CD4-positive, CD25-positive, alpha-beta regulatory T cell (primary cell): ENCODE results near the gene TBC1D4. TPM values are rescaled to one million over a fixed set of nuclear protein-coding genes. Genes with fewer than 3 reads are reported as not detected.

Experiments
- ATAC-seq, 2 donors: fragments of 150-1000 bp; cut with Tn5 transposase; one replicate each; pipeline ENCODE4 v1.10.0; 2021; ENCODE audit warnings: low read depth in 2 of 2, moderate number of reproducible peaks in 2 of 2, moderate library complexity in 1 of 2
- DNase-seq, 3 donors: peaks; one replicate each; pipeline versions ENCODE4 v3.0.0 to v3.0.0-alpha.2; 2012 to 2022; ENCODE audit warnings: mixed read lengths in 1 of 3
- H3K27ac ChIP-seq: one replicate; pipeline ENCODE4 v1.7.0; 2013; ENCODE audit warnings: mild to moderate bottlenecking, low read length; ENCODE audit not compliant: insufficient read depth, poor library complexity, severe bottlenecking
- H3K27me3 ChIP-seq: one replicate; pipeline ENCODE4 v1.7.0; 2013; ENCODE audit warnings: low read length; ENCODE audit not compliant: control insufficient read depth, insufficient read depth
- H3K36me3 ChIP-seq: one replicate; pipeline ENCODE4 v1.7.0; 2013; ENCODE audit warnings: mild to moderate bottlenecking, low read length, moderate library complexity; ENCODE audit not compliant: control insufficient read depth, insufficient read depth
- H3K4me1 ChIP-seq: 2 replicates; pipeline ENCODE4 v1.7.0; 2013; ENCODE audit warnings: mild to moderate bottlenecking, low read length; ENCODE audit not compliant: insufficient read depth, control insufficient read depth, poor library complexity, severe bottlenecking
- H3K4me3 ChIP-seq: one replicate; pipeline ENCODE4 v1.7.0; 2013; ENCODE audit warnings: low read depth, mild to moderate bottlenecking, low read length, moderate library complexity
- H3K9me3 ChIP-seq, 2 experiments: 1 replicate in 1 of 2; 2 replicates in 1 of 2; pipeline ENCODE4 v1.7.0; 2013; ENCODE audit warnings: low read length in 2 of 2, mild to moderate bottlenecking in 1 of 2, moderate library complexity in 1 of 2; ENCODE audit not compliant: control insufficient read depth in 2 of 2
- H3K27ac Mint-ChIP-seq, 3 donors: one replicate each; pipeline ENCODE4 v1.8.0; 2020 to 2022; ENCODE audit warnings: mild to moderate bottlenecking in 3 of 3, mixed read lengths in 3 of 3, moderate library complexity in 2 of 3
- H3K27me3 Mint-ChIP-seq: one replicate; pipeline ENCODE4 v1.8.0; 2022; ENCODE audit warnings: mild to moderate bottlenecking, mixed read lengths
- H3K36me3 Mint-ChIP-seq: one replicate; pipeline ENCODE4 v1.8.0; 2020; ENCODE audit warnings: mixed read lengths
- H3K4me1 Mint-ChIP-seq, 4 donors: one replicate each; pipeline ENCODE4 v1.8.0; 2020 to 2022; ENCODE audit warnings: mixed read lengths in 4 of 4, mild to moderate bottlenecking in 1 of 4
- H3K4me3 Mint-ChIP-seq, 4 donors: one replicate each; pipeline ENCODE4 v1.8.0; 2020 to 2022; ENCODE audit warnings: mild to moderate bottlenecking in 4 of 4, mixed read lengths in 4 of 4, moderate library complexity in 3 of 4
- H3K9me3 Mint-ChIP-seq, 7 donors: one replicate each; pipeline ENCODE4 v1.8.0; 2020 to 2022; ENCODE audit warnings: mixed read lengths in 7 of 7, mild to moderate bottlenecking in 3 of 7, moderate library complexity in 2 of 7
- polyA plus RNA-seq, 4 donors: library from polyadenylated mRNA; unstranded; fragments of 300-500 nt; fragmentation: Illumina TruSeq; gene quantifications; one replicate each; pipeline ENCODE4 v1.2.3, GENCODE V29; 2021
- total RNA-seq: library from RNA; stranded (reverse); gene quantifications from one replicate; pipeline ENCODE4 v1.2.3, GENCODE V29; 2022

TBC1D4 gene
- total and polyA plus RNA-seq, 5 donors from 2014 or later: 100 to 145 (median 123) TPM

DNA sequence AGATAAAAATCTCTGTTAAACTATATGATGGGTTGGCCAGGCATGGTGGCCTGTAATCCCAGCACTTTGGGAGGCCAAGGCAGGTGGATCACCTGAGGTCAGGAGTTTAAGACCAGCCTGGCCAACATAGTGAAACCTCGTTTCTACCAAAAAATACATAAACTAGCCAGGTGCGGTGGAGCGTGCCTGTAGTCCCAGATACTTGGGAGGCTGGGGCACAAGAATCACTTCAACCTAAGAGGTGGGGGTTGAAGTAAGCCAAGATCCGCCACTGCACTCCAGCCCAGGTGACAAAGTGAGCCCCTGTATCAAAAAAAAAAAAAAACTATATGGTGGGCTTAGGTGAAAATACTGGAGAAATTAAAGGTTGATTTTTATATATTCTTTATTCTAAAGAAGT lies 11.3 kb downstream of the TBC1D4 start:
- Histone ChIP-seq H3K27ac (no peak overlapping the region), H3K27me3 (no peaks in the 10 kb centered on the region), H3K4me3 (no peak overlapping the region), H3K4me1 (no peaks in the 10 kb centered on the region), H3K36me3 (no peaks in the 10 kb centered on the region), H3K9me3 (no peaks in the 10 kb centered on the region)
- Mint-ChIP-seq H3K9me3 (peaks cover 0 to 2% (median 0%) of the 10 kb centered on the region in 7 donors), H3K4me3 (no peak overlapping the region), H3K36me3 (no peaks in the 10 kb centered on the region), H3K27ac (no peak overlapping the region), H3K4me1 (no peaks in the 10 kb centered on the region), H3K27me3 (peaks cover 5% of the 10 kb centered on the region)
- ATAC-seq (no peak), DNase-seq (no peak)

DNA sequence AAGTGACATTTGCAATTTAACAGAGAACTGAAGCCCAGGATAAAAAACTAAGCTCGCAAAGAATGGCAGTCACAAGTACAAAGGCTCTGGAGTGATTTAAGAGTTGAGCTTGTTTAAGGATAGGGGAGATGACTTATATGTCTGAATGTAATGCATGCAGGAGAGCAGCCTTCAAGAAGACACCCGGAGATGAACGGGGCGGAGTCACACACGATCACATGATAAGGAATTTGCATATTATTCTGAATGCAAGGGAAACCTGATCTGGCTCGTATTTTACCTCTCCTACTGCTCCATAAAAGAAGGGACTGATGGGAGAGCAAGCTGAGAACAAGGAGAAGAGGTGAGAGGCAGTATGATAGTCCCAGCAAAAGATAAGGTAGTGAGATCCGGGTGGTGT lies 12.9 kb downstream of the TBC1D4 start:
- DNase-seq: no peak
- Mint-ChIP-seq H3K4me3 (no peak overlapping the region), H3K9me3 (peaks cover 0 to 2% (median 0%) of the 10 kb centered on the region in 7 donors), H3K4me1 (no peaks in the 10 kb centered on the region), H3K27me3 (peaks cover 5% of the 10 kb centered on the region), H3K36me3 (no peaks in the 10 kb centered on the region), H3K27ac (no peak overlapping the region)
- H3K4me3 ChIP-seq: no peak overlapping the region
- no peak overlapping the region for H3K27ac ChIP-seq
- no peaks in the 10 kb centered on the region for H3K9me3 ChIP-seq
- no peaks in the 10 kb centered on the region for H3K4me1 ChIP-seq
- no peak for ATAC-seq
- no peaks in the 10 kb centered on the region for H3K36me3 ChIP-seq
- H3K27me3 ChIP-seq: no peaks in the 10 kb centered on the region

- no peak for ATAC-seq
- Mint-ChIP-seq H3K9me3 (peaks cover 0 to 2% (median 0%) of the 10 kb centered on the region in 7 donors), H3K27ac (no peak overlapping the region), H3K27me3 (peaks cover 5% of the 10 kb centered on the region), H3K4me3 (no peak overlapping the region), H3K4me1 (no peaks in the 10 kb centered on the region), H3K36me3 (no peaks in the 10 kb centered on the region)
- Histone ChIP-seq H3K27ac (no peak overlapping the region), H3K36me3 (no peaks in the 10 kb centered on the region), H3K4me3 (no peak overlapping the region), H3K4me1 (no peaks in the 10 kb centered on the region), H3K27me3 (no peaks in the 10 kb centered on the region), H3K9me3 (no peaks in the 10 kb centered on the region)
- no peak for DNase-seq
Measured at GRCh38 chr13:75468602-75469001, 13.4 kb downstream of the TBC1D4 start.

DNA sequence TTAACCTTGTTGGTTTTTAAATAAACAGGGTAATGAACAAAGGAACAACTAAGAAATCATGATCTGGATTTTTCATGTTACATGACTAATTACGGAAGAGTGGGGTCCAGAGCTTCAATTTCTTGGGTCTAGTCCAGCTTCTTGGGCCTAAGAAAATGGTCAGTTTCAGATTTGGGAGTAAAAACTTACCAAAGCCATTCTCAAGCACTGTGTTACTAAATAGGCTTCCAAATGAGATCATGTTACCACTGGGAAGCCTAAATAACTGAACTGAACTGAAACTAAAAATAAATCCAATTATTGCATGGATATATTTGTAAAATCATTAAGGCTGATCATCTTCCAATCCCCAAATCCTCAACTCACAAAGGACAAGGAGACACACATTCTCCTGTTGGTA lies 13.9 kb downstream of the TBC1D4 start:
- no peak overlapping the region for H3K4me3 Mint-ChIP-seq
- Histone ChIP-seq H3K36me3 (no peaks in the 10 kb centered on the region), H3K9me3 (no peaks in the 10 kb centered on the region), H3K4me1 (no peaks in the 10 kb centered on the region), H3K27me3 (no peaks in the 10 kb centered on the region), H3K4me3 (no peak overlapping the region), H3K27ac (no peak overlapping the region)
- no peak for ATAC-seq
- peaks cover 5% of the 10 kb centered on the region for H3K27me3 Mint-ChIP-seq
- DNase-seq: no peak
- no peak overlapping the region for H3K27ac Mint-ChIP-seq
- no peaks in the 10 kb centered on the region for H3K36me3 Mint-ChIP-seq
- no peaks in the 10 kb centered on the region for H3K4me1 Mint-ChIP-seq
- peaks cover 0 to 2% (median 0%) of the 10 kb centered on the region in 7 donors for H3K9me3 Mint-ChIP-seq

DNA sequence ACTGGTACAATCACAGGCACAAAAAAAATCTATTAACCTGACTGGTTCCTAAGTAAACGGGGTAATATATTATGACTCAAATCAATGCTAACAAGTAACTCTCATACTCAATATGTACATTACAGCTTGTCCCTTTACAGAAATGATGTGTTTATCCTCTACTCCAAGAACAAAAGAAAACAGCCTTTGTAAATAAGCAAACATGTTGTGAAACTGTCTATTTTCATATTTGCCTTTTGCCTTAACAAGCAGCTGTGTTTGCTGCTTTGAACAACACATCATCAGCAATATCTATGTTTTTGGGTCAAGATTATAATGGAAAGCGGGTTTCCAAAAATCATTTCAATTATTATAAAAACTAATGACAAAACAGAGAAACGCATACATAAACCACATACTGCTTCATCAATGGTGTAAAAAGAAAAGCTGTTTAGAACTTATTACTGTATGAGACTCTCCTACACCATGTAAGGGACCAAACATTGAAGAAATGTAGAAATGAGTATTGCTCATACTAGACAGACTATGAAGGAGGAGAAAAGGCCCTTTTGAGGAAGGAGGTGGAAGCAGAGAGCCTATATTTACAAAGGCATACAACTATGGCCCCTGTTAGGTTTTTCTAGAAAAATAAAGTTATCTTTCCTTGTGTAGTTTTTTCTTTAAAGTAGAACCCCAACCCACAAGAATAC lies 14.8 kb downstream of the TBC1D4 start:
- Histone ChIP-seq H3K27ac (no peak overlapping the region), H3K4me3 (no peak overlapping the region), H3K27me3 (no peaks in the 10 kb centered on the region), H3K4me1 (no peaks in the 10 kb centered on the region), H3K9me3 (no peaks in the 10 kb centered on the region), H3K36me3 (no peaks in the 10 kb centered on the region)
- ATAC-seq: no peak
- no peak overlapping the region for H3K4me3 Mint-ChIP-seq
- no peaks in the 10 kb centered on the region for H3K4me1 Mint-ChIP-seq
- no peak for DNase-seq
- no peaks in the 10 kb centered on the region for H3K27me3 Mint-ChIP-seq
- H3K27ac Mint-ChIP-seq: no peak overlapping the region
- H3K9me3 Mint-ChIP-seq: peaks cover 0 to 2% (median 0%) of the 10 kb centered on the region in 7 donors
- H3K36me3 Mint-ChIP-seq: no peaks in the 10 kb centered on the region

- Histone ChIP-seq H3K27me3 (no peaks in the 10 kb centered on the region), H3K36me3 (no peaks in the 10 kb centered on the region), H3K4me1 (no peaks in the 10 kb centered on the region), H3K4me3 (no peak overlapping the region), H3K27ac (no peak overlapping the region), H3K9me3 (no peaks in the 10 kb centered on the region)
- H3K36me3 Mint-ChIP-seq: no peaks in the 10 kb centered on the region
- no peaks in the 10 kb centered on the region for H3K4me1 Mint-ChIP-seq
- DNase-seq (no peak), ATAC-seq (no peak)
- H3K9me3 Mint-ChIP-seq: peaks cover 0 to 2% (median 0%) of the 10 kb centered on the region in 7 donors
- H3K4me3 Mint-ChIP-seq: no peak overlapping the region
- no peak overlapping the region for H3K27ac Mint-ChIP-seq
- no peaks in the 10 kb centered on the region for H3K27me3 Mint-ChIP-seq
Measured at GRCh38 chr13:75465236-75465635, 16.7 kb downstream of the TBC1D4 start.

DNA sequence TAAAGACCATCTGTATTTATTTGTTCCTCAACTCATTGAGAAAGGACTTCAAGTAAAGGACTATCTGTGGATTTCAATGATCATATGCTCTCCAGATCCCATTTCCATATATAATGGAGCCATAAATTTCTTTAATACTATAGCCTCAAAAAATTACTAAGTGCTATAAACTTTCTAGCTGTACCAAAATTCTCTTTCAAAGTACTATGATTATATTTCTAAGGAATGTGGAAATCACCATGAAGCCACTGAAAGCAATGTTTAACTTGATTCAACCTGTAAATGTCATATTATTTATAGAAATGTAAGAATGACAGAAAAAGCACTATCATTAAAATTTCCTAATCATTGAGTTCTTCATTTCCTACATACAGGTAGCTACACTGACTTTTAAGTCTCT lies 20.7 kb downstream of the TBC1D4 start:
- no peak overlapping the region for H3K27ac Mint-ChIP-seq
- peaks cover 0 to 6% (median 0%) of the 10 kb centered on the region in 7 donors for H3K9me3 Mint-ChIP-seq
- no peak for DNase-seq
- H3K36me3 Mint-ChIP-seq: no peaks in the 10 kb centered on the region
- no peak overlapping the region for H3K4me3 Mint-ChIP-seq
- H3K27me3 Mint-ChIP-seq: no peaks in the 10 kb centered on the region
- no peaks in the 10 kb centered on the region for H3K27me3 ChIP-seq
- no peak for ATAC-seq
- H3K36me3 ChIP-seq: no peaks in the 10 kb centered on the region
- H3K4me1 Mint-ChIP-seq: no peaks in the 10 kb centered on the region
- H3K27ac ChIP-seq: no peak overlapping the region
- no peaks in the 10 kb centered on the region for H3K4me1 ChIP-seq
- H3K4me3 ChIP-seq: no peak overlapping the region
- H3K9me3 ChIP-seq: no peaks in the 10 kb centered on the region

DNA sequence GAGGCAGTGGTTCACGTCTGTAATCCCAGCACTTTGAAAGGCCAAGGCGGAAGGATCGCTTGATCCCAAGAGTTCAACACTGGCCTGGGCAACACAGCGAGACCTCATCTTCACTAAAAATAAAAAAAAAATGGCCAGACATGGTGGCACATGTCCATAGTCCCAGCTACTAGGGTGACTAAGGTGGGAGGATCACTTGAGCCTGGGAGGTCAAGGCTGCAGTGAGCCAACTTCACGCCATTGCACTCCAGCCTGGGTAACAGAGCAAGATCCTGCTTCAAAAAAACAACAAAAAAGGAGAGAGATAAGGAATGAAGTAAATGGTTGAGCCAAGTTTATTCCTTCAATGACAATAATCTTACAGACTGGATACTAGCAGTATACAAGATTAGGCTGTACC lies 21.3 kb downstream of the TBC1D4 start:
- no peak overlapping the region for H3K27ac Mint-ChIP-seq
- no peaks in the 10 kb centered on the region for H3K36me3 Mint-ChIP-seq
- H3K9me3 Mint-ChIP-seq: peaks cover 0 to 6% (median 0%) of the 10 kb centered on the region in 7 donors
- Histone ChIP-seq H3K4me1 (no peaks in the 10 kb centered on the region), H3K4me3 (no peak overlapping the region), H3K36me3 (no peaks in the 10 kb centered on the region), H3K27ac (no peak overlapping the region), H3K9me3 (no peaks in the 10 kb centered on the region), H3K27me3 (no peaks in the 10 kb centered on the region)
- no peak overlapping the region for H3K4me3 Mint-ChIP-seq
- no peaks in the 10 kb centered on the region for H3K4me1 Mint-ChIP-seq
- no peaks in the 10 kb centered on the region for H3K27me3 Mint-ChIP-seq
- DNase-seq (no peak), ATAC-seq (no peak)
